ENCODE results near the gene RNF223.

DNA sequence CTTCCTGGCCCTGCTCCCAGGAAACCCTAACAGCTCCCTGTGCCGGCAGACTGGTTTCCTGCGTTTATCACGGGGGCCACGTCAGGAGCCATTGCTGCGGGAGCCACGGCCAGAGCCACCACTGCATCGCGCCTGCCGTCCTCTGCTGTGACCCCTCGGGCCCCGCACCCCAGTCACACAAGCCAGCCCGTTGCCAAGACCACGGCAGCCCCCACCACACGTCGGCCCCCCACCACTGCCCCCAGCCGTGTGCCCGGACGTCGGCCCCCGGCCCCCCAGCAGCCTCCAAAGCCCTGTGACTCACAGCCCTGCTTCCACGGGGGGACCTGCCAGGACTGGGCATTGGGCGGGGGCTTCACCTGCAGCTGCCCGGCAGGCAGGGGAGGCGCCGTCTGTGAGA lies 26.1 kb downstream of the RNF223 start:
- TF ChIP-seq, protein P1, sequence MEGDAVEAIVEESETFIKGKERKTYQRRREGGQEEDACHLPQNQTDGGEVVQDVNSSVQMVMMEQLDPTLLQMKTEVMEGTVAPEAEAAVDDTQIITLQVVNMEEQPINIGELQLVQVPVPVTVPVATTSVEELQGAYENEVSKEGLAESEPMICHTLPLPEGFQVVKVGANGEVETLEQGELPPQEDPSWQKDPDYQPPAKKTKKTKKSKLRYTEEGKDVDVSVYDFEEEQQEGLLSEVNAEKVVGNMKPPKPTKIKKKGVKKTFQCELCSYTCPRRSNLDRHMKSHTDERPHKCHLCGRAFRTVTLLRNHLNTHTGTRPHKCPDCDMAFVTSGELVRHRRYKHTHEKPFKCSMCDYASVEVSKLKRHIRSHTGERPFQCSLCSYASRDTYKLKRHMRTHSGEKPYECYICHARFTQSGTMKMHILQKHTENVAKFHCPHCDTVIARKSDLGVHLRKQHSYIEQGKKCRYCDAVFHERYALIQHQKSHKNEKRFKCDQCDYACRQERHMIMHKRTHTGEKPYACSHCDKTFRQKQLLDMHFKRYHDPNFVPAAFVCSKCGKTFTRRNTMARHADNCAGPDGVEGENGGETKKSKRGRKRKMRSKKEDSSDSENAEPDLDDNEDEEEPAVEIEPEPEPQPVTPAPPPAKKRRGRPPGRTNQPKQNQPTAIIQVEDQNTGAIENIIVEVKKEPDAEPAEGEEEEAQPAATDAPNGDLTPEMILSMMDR (IDR thresholded peaks at IDR 0.05), result no peak
- TF ChIP-seq POLR2A (IDR thresholded peaks at IDR 0.05) (no peak), POLR2AphosphoS5 (IDR thresholded peaks at IDR 0.05) (no peak), EP300 (IDR thresholded peaks at IDR 0.05) (no peak)
